HepG2 (cell line): Measurements from ENCODE around the gene LYPLA2. TPM values are rescaled to one million over a fixed set of nuclear protein-coding genes. Genes with fewer than 3 reads are reported as not detected.

Experiments used
- ATAD3A ChIP-seq: sonication (generic); formaldehyde crosslinking; IDR thresholded peaks from 2 replicates; pipeline ENCODE4 v1.4.0; 2020; ENCODE audit warnings: missing genetic modification reagents
- DMAP1 ChIP-seq: IDR thresholded peaks from 2 replicates; pipeline ENCODE4 v1.6.1; 2016
- GATAD2A ChIP-seq: IDR thresholded peaks from 2 replicates; pipeline ENCODE4 v1.6.1; 2016
- HOXA9 ChIP-seq: sonication (generic); formaldehyde crosslinking; IDR thresholded peaks from 2 replicates; pipeline ENCODE4 v1.8.1; 2022; ENCODE audit warnings: missing genetic modification reagents, mild to moderate bottlenecking, moderate library complexity, borderline replicate concordance
- IRX3 ChIP-seq: sonication (generic); formaldehyde crosslinking; IDR thresholded peaks from 2 replicates; pipeline ENCODE4 v1.8.1; 2023; ENCODE audit warnings: mild to moderate bottlenecking, low read depth, missing genetic modification reagents, borderline replicate concordance
- NCOA2 ChIP-seq: sonication (generic); formaldehyde crosslinking; IDR thresholded peaks from 2 replicates; pipeline ENCODE4 v1.8.0; 2022; ENCODE audit warnings: inconsistent platforms
- PHF8 ChIP-seq: sonication (generic); formaldehyde crosslinking; IDR thresholded peaks from 2 replicates; pipeline ENCODE4 v1.5.0; 2020; ENCODE audit warnings: missing genetic modification reagents
- PPARG ChIP-seq: conservative IDR thresholded peaks from 2 replicates; pipeline ENCODE4 v1.6.1; 2016; ENCODE audit warnings: missing biosample characterization, missing genetic modification reagents
- RAD21 ChIP-seq: fragments of 450-650 bp; formaldehyde crosslinking; IDR thresholded peaks from 2 replicates; pipeline ENCODE4 v1.5.0; 2020; ENCODE audit warnings: mild to moderate bottlenecking
- SETDB1 ChIP-seq: sonication (generic); formaldehyde crosslinking; IDR thresholded peaks from 2 replicates; pipeline ENCODE4 v1.5.1; 2020; ENCODE audit warnings: missing genetic modification reagents, mild to moderate bottlenecking, borderline replicate concordance
- SKI ChIP-seq: fragments of 450-650 bp; IDR thresholded peaks from one replicate; pipeline ENCODE4 v1.6.1; 2018; ENCODE audit warnings: mild to moderate bottlenecking; ENCODE audit not compliant: partially characterized antibody
- SMARCE1 ChIP-seq: fragments of 450-650 bp; IDR thresholded peaks from 2 replicates; pipeline ENCODE4 v1.6.1; 2017; ENCODE audit warnings: borderline replicate concordance
- SSRP1 ChIP-seq: IDR thresholded peaks from 2 replicates; pipeline ENCODE4 v1.6.1; 2016; ENCODE audit warnings: control low read depth
- TBP ChIP-seq: sonication (generic); formaldehyde crosslinking; IDR thresholded peaks from 2 replicates; pipeline ENCODE4 v1.5.0; 2020; ENCODE audit warnings: missing genetic modification reagents
- YEATS4 ChIP-seq: sonication (generic); formaldehyde crosslinking; IDR thresholded peaks from 2 replicates; pipeline ENCODE4 v1.4.0; 2020; ENCODE audit warnings: missing genetic modification reagents, borderline replicate concordance
- ZBTB21 ChIP-seq: sonication (generic); formaldehyde crosslinking; IDR thresholded peaks from 2 replicates; pipeline ENCODE4 v1.4.0; 2020; ENCODE audit warnings: missing genetic modification reagents
- ZNF235 ChIP-seq: sonication (generic); formaldehyde crosslinking; IDR thresholded peaks from 2 replicates; pipeline ENCODE4 v1.8.1; 2023; ENCODE audit warnings: mild to moderate bottlenecking, missing genetic modification reagents, borderline replicate concordance
- ZNF350 ChIP-seq: sonication (generic); formaldehyde crosslinking; IDR thresholded peaks from 2 replicates; pipeline ENCODE4 v1.4.0; 2020; ENCODE audit warnings: mild to moderate bottlenecking, low read depth, missing genetic modification reagents, borderline replicate concordance
- ZNF614 ChIP-seq: IDR thresholded peaks from 2 replicates; pipeline ENCODE4 v1.6.1; 2018; ENCODE audit warnings: missing biosample characterization, missing genetic modification reagents, inconsistent platforms, borderline replicate concordance
- ZNF652 ChIP-seq: IDR thresholded peaks from 2 replicates; pipeline ENCODE4 v1.6.1; 2016; ENCODE audit warnings: low read depth, borderline replicate concordance
- ZNF83 ChIP-seq: sonication (generic); formaldehyde crosslinking; IDR thresholded peaks from 2 replicates; pipeline ENCODE4 v1.4.0; 2020; ENCODE audit warnings: missing genetic modification reagents, mild to moderate bottlenecking, borderline replicate concordance
- polyA plus RNA-seq, 8 experiments: library from polyadenylated mRNA; depleted of rRNA in 3 of 8; stranded (reverse) in 7 of 8; unstranded in 1 of 8; fragments of >200 nt; fragmentation: Illumina TruSeq in 4 of 8; extraction: Trizol in 4 of 8; gene quantifications; 2 replicates each; pipeline versions ENCODE4 v1.2.1 to v1.2.3, GENCODE V29; 2011 to 2016; ENCODE audit warnings: low read depth in 4 of 8, missing spikeins in 1 of 8, mixed read lengths in 1 of 8; ENCODE audit not compliant: insufficient read depth in 1 of 8
- total RNA-seq, 5 experiments: library from RNA; depleted of rRNA; stranded (reverse); fragments of >200 nt; fragmentation: Illumina TruSeq; extraction: Trizol; gene quantifications; 2 replicates each; pipeline ENCODE4 v1.2.3, GENCODE V29; 2016; ENCODE audit warnings: low read depth in 1 of 5
- TF ChIP-seq, protein P1 (sequence below): IDR thresholded peaks from 2 replicates; pipeline ENCODE4 v1.6.1; 2016; ENCODE audit warnings: low read depth
- TF ChIP-seq, protein P2 (sequence below): sonication (generic); formaldehyde crosslinking; IDR thresholded peaks from 2 replicates; pipeline ENCODE4 v1.5.0; 2020; ENCODE audit warnings: missing genetic modification reagents
- TF ChIP-seq, protein P3 (sequence below): sonication (generic); formaldehyde crosslinking; IDR thresholded peaks from 2 replicates; pipeline ENCODE4 v1.4.0; 2020; ENCODE audit warnings: missing genetic modification reagents
- TF ChIP-seq, protein P4 (sequence below): sonication (generic); formaldehyde crosslinking; IDR thresholded peaks from 2 replicates; pipeline ENCODE4 v1.4.0; 2020; ENCODE audit warnings: missing genetic modification reagents

LYPLA2 gene
- total and polyA plus RNA-seq, 2 of the 13 experiments (the other 11 are each of a cell fraction or from before 2014, with no cell fraction given), result 72.1 to 73.2 TPM

DNA sequence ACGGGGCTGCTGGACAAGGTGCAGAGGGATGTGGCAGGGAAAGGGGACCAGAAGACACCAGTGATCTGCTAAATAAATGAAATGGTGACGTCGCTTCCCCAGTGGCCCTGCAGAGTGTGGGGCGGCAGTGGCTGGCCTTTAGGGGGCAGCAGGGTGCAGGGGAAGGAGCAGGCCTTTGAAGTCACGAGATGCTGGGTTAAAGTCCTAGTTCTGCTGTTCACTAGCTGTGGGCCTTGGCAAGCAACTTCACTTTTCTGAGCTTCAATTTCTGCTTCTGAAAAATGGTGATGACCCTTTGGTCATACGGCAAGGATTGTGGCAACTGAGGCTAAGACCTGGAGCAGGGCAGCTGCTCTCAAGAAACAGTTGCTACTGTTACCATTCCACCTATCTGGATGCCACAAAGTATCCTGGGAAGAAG lies 18.8 kb downstream of the LYPLA2 start (continued):
- TF ChIP-seq ZNF652 (CRISPR knock-in tag) (no peak), ZNF235 (CRISPR knock-in tag) (no peak), SMARCE1 (no peak), HOXA9 (CRISPR knock-in tag) (no peak), IRX3 (CRISPR knock-in tag) (no peak), NCOA2 (CRISPR knock-in tag) (no peak), SKI (peak; percentile 45), RAD21 (CRISPR knock-in tag) (peak; percentile 93), SETDB1 (CRISPR knock-in tag) (no peak), TBP (CRISPR knock-in tag) (no peak), YEATS4 (CRISPR knock-in tag) (peak; percentile 18; the same call in 1 of the 2 replicates), PPARG (CRISPR knock-in tag) (peak; percentile 12; the same call in 1 of the 2 replicates), ZNF350 (CRISPR knock-in tag) (0 out of 2 replicates have a peak, but pooled peaks have one; percentile 50), DMAP1 (CRISPR knock-in tag) (peak; percentile 44; the same call in 1 of the 2 replicates), ZBTB21 (CRISPR knock-in tag) (no peak), SSRP1 (CRISPR knock-in tag) (0 out of 2 replicates have a peak, but pooled peaks have one; percentile 47), PHF8 (CRISPR knock-in tag) (no peak), ATAD3A (CRISPR knock-in tag) (no peak), ZNF614 (0 out of 2 replicates have a peak, but pooled peaks have one; percentile 57), ZNF83 (CRISPR knock-in tag) (no peak), GATAD2A (CRISPR knock-in tag) (peak; percentile 56)
- TF ChIP-seq, protein P1, sequence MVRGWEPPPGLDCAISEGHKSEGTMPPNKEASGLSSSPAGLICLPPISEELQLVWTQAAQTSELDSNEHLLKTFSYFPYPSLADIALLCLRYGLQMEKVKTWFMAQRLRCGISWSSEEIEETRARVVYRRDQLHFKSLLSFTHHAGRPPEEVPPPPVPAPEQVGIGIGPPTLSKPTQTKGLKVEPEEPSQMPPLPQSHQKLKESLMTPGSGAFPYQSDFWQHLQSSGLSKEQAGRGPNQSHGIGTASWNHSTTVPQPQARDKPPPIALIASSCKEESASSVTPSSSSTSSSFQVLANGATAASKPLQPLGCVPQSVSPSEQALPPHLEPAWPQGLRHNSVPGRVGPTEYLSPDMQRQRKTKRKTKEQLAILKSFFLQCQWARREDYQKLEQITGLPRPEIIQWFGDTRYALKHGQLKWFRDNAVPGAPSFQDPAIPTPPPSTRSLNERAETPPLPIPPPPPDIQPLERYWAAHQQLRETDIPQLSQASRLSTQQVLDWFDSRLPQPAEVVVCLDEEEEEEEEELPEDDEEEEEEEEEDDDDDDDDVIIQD (CRISPR knock-in tag), result no peak
- TF ChIP-seq, protein P2, sequence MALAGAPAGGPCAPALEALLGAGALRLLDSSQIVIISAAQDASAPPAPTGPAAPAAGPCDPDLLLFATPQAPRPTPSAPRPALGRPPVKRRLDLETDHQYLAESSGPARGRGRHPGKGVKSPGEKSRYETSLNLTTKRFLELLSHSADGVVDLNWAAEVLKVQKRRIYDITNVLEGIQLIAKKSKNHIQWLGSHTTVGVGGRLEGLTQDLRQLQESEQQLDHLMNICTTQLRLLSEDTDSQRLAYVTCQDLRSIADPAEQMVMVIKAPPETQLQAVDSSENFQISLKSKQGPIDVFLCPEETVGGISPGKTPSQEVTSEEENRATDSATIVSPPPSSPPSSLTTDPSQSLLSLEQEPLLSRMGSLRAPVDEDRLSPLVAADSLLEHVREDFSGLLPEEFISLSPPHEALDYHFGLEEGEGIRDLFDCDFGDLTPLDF (CRISPR knock-in tag), result no peak
- TF ChIP-seq, protein P3, sequence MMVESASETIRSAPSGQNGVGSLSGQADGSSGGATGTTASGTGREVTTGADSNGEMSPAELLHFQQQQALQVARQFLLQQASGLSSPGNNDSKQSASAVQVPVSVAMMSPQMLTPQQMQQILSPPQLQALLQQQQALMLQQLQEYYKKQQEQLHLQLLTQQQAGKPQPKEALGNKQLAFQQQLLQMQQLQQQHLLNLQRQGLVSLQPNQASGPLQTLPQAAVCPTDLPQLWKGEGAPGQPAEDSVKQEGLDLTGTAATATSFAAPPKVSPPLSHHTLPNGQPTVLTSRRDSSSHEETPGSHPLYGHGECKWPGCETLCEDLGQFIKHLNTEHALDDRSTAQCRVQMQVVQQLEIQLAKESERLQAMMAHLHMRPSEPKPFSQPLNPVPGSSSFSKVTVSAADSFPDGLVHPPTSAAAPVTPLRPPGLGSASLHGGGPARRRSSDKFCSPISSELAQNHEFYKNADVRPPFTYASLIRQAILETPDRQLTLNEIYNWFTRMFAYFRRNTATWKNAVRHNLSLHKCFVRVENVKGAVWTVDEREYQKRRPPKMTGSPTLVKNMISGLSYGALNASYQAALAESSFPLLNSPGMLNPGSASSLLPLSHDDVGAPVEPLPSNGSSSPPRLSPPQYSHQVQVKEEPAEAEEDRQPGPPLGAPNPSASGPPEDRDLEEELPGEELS (CRISPR knock-in tag), result 0 out of 2 replicates have a peak, but pooled peaks have one; percentile 34
- TF ChIP-seq, protein P4, sequence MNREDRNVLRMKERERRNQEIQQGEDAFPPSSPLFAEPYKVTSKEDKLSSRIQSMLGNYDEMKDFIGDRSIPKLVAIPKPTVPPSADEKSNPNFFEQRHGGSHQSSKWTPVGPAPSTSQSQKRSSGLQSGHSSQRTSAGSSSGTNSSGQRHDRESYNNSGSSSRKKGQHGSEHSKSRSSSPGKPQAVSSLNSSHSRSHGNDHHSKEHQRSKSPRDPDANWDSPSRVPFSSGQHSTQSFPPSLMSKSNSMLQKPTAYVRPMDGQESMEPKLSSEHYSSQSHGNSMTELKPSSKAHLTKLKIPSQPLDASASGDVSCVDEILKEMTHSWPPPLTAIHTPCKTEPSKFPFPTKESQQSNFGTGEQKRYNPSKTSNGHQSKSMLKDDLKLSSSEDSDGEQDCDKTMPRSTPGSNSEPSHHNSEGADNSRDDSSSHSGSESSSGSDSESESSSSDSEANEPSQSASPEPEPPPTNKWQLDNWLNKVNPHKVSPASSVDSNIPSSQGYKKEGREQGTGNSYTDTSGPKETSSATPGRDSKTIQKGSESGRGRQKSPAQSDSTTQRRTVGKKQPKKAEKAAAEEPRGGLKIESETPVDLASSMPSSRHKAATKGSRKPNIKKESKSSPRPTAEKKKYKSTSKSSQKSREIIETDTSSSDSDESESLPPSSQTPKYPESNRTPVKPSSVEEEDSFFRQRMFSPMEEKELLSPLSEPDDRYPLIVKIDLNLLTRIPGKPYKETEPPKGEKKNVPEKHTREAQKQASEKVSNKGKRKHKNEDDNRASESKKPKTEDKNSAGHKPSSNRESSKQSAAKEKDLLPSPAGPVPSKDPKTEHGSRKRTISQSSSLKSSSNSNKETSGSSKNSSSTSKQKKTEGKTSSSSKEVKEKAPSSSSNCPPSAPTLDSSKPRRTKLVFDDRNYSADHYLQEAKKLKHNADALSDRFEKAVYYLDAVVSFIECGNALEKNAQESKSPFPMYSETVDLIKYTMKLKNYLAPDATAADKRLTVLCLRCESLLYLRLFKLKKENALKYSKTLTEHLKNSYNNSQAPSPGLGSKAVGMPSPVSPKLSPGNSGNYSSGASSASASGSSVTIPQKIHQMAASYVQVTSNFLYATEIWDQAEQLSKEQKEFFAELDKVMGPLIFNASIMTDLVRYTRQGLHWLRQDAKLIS (CRISPR knock-in tag), result no peak
